ENCODE data around the gene TIMM21.

Gene TIMM21

GRCh38 chr18:74152857-74153256 is 4.5 kb downstream of the TIMM21 start:
- TF ChIP-seq RAD21 (IDR thresholded peaks at IDR 0.05; ENCODE audit: low read depth) (no peak), REST (IDR thresholded peaks at IDR 0.05; ENCODE audit: low read depth) (no peak), USF1 (IDR thresholded peaks at IDR 0.05) (no peak), CREB1 (IDR thresholded peaks at IDR 0.05; ENCODE audit: low read depth) (no peak), MAX (IDR thresholded peaks at IDR 0.05) (no peak), YY1 (IDR thresholded peaks at IDR 0.05; ENCODE audit: low read depth) (no peak), EGR1 (IDR thresholded peaks at IDR 0.05) (no peak), FOXM1 (IDR thresholded peaks at IDR 0.05; ENCODE audit: borderline replicate concordance, low read depth) (no peak), TEAD4 (IDR thresholded peaks at IDR 0.05) (no peak), EP300 (IDR thresholded peaks at IDR 0.05; ENCODE audit: borderline replicate concordance) (no peak)

GRCh38 chr18:74153377-74153776 is 5.1 kb downstream of the TIMM21 start:
- TF ChIP-seq EP300 (IDR thresholded peaks at IDR 0.05; ENCODE audit: borderline replicate concordance) = no peak

- TF ChIP-seq YY1 (IDR thresholded peaks at IDR 0.05; ENCODE audit: low read depth) = no peak
- TF ChIP-seq CEBPB (IDR thresholded peaks at IDR 0.05) = no peak
- TF ChIP-seq REST (IDR thresholded peaks at IDR 0.05; ENCODE audit: low read depth) = no peak
- no peak for TF ChIP-seq EGR1 (IDR thresholded peaks at IDR 0.05)
- TF ChIP-seq TAF1 (IDR thresholded peaks at IDR 0.05; ENCODE audit: low read depth) = no peak
- no peak for TF ChIP-seq ZBTB7A (IDR thresholded peaks at IDR 0.05; ENCODE audit: low read depth)
These were observed 5.5 kb downstream of the TIMM21 start for GRCh38 chr18:74153793-74154192.

GRCh38 chr18:74154716-74155115 is 6.4 kb downstream of the TIMM21 start:
- TF ChIP-seq TEAD4 (IDR thresholded peaks at IDR 0.05) (no peak), TCF12 (IDR thresholded peaks at IDR 0.05; ENCODE audit: low read depth) (no peak), NFIC (IDR thresholded peaks at IDR 0.05) (no peak), EGR1 (IDR thresholded peaks at IDR 0.05) (no peak), USF1 (IDR thresholded peaks at IDR 0.05) (no peak), TAF1 (IDR thresholded peaks at IDR 0.05; ENCODE audit: low read depth) (no peak), MAX (IDR thresholded peaks at IDR 0.05) (no peak), CEBPB (IDR thresholded peaks at IDR 0.05) (no peak), RAD21 (IDR thresholded peaks at IDR 0.05; ENCODE audit: low read depth) (no peak), REST (IDR thresholded peaks at IDR 0.05; ENCODE audit: low read depth) (no peak), ZBTB7A (IDR thresholded peaks at IDR 0.05; ENCODE audit: low read depth) (no peak), YY1 (IDR thresholded peaks at IDR 0.05; ENCODE audit: low read depth) (no peak), EP300 (IDR thresholded peaks at IDR 0.05; ENCODE audit: borderline replicate concordance) (no peak), FOXM1 (IDR thresholded peaks at IDR 0.05; ENCODE audit: borderline replicate concordance, low read depth) (no peak), CREB1 (IDR thresholded peaks at IDR 0.05; ENCODE audit: low read depth) (no peak)

- TF ChIP-seq EP300 (IDR thresholded peaks at IDR 0.05; ENCODE audit: borderline replicate concordance) (no peak), YY1 (IDR thresholded peaks at IDR 0.05; ENCODE audit: low read depth) (no peak), CREB1 (IDR thresholded peaks at IDR 0.05; ENCODE audit: low read depth) (no peak), NFIC (IDR thresholded peaks at IDR 0.05) (no peak), EGR1 (IDR thresholded peaks at IDR 0.05) (no peak), USF1 (IDR thresholded peaks at IDR 0.05) (no peak)
These were observed 7.0 kb downstream of the TIMM21 start for GRCh38 chr18:74155276-74155675.
